Glomerular visceral epithelial cell (primary cell): ENCODE data around the gene ANKS4B.

Experiments
- DNase-seq: peaks from one replicate; pipeline ENCODE4 v3.0.0-alpha.2; 2016; ENCODE audit errors: extremely low spot score

Gene ANKS4B

GRCh38 chr16:21300309-21301167, 67.0 kb downstream of the ANKS4B start:
- peak; percentile 98 for DNase-seq

- peak; percentile 75 for DNase-seq
Measured at GRCh38 chr16:21301168-21301894, 67.8 kb downstream of the ANKS4B start.

- DNase-seq: no peak
Measured at GRCh38 chr16:21301895-21302291, 68.4 kb downstream of the ANKS4B start.

- DNase-seq: no peak
Measured at GRCh38 chr16:21302454-21302853, 69.0 kb downstream of the ANKS4B start.

GRCh38 chr16:21302898-21303528, 69.5 kb downstream of the ANKS4B start:
- DNase-seq: peak; percentile 52
